ENCODE measurements around the gene CRYGS.

DNA sequence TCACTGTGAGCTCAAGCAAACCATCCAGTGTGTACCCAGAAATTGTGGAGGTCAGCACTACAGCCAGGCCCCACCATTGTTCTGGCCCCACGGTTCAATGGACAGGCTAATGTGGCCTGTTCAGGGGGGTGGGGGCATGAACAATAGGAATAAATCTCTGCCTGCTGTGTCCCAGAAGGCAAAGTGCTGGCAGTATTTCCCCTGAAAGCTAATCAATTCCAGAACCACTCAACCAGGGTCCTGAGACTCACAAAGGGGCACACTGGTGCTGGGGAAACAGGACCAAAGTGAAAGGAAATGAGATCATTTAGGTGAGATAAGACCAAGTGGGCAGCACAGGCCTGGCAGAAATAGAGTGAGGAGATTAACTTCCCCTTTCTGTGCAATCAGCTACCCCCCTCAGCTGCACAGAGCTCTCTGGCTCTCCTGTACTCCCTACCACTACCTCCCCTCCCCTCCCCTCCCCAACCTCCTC, 11.5 kb downstream of the CRYGS start:
- TF ChIP-seq, protein P1, sequence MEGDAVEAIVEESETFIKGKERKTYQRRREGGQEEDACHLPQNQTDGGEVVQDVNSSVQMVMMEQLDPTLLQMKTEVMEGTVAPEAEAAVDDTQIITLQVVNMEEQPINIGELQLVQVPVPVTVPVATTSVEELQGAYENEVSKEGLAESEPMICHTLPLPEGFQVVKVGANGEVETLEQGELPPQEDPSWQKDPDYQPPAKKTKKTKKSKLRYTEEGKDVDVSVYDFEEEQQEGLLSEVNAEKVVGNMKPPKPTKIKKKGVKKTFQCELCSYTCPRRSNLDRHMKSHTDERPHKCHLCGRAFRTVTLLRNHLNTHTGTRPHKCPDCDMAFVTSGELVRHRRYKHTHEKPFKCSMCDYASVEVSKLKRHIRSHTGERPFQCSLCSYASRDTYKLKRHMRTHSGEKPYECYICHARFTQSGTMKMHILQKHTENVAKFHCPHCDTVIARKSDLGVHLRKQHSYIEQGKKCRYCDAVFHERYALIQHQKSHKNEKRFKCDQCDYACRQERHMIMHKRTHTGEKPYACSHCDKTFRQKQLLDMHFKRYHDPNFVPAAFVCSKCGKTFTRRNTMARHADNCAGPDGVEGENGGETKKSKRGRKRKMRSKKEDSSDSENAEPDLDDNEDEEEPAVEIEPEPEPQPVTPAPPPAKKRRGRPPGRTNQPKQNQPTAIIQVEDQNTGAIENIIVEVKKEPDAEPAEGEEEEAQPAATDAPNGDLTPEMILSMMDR (IDR thresholded peaks at IDR 0.05; ENCODE audit: low read length): no peak
- no peak for TF ChIP-seq EZH2 (optimal IDR thresholded peaks at IDR 0.05; ENCODE audit: low read depth, low read length)

Measured in MM.1S (cell line).